ENCODE data around the gene LMF2.

The LMF2 gene

GRCh38 chr22:50505276-50505775 is 2.2 kb downstream of the LMF2 start:
- no peak for DNase-seq (ENCODE audit: low read depth in 2 of 2, low spot score in 1 of 2)

DNA sequence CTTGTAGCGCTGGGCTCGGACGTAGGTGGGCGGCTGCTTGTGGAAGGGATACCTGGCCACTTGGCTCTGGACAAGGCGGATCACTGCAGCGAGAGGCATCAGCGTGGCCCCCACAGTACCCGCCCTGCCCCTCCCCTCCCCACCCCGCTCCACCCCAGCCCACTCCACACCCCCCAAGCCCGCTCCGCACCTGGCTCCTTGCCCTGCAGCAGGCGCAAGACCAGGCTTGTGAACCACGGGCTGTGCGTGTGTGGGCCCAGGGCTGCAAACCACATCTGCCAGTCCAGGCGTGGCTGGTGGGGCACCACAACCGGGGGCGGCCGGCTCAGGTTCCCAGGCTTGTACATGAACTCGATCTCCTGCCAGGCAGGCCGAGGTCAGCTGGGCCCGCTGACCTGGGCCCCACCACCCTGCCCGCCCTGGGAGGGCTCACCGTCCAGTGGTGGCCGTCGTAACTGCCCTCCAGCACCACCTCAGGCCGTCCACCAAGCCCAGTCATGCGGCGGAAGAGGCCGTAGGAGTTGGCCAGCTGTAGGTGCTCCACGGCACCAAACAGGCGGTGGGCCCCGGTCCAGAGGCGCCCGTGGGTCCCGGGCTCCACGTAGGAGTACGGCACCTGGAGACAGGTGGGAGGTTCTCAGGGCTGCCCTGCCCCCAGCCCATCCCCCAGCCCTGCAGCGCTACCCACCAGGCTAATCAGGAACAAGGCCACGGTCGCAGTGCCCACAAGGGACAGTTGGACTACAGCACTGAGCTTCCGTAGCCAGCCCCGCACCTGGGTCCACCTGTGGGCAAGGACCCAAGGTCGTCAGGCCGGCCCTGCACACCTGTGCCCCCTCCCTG is 2.9 kb downstream of the LMF2 start:
- DNase-seq (ENCODE audit: low read depth in 2 of 2, low spot score in 1 of 2): no peak

- DNase-seq (ENCODE audit: low read depth in 2 of 2, low spot score in 1 of 2): no peak
These were observed 3.9 kb downstream of the LMF2 start for GRCh38 chr22:50503475-50504145.

DNA sequence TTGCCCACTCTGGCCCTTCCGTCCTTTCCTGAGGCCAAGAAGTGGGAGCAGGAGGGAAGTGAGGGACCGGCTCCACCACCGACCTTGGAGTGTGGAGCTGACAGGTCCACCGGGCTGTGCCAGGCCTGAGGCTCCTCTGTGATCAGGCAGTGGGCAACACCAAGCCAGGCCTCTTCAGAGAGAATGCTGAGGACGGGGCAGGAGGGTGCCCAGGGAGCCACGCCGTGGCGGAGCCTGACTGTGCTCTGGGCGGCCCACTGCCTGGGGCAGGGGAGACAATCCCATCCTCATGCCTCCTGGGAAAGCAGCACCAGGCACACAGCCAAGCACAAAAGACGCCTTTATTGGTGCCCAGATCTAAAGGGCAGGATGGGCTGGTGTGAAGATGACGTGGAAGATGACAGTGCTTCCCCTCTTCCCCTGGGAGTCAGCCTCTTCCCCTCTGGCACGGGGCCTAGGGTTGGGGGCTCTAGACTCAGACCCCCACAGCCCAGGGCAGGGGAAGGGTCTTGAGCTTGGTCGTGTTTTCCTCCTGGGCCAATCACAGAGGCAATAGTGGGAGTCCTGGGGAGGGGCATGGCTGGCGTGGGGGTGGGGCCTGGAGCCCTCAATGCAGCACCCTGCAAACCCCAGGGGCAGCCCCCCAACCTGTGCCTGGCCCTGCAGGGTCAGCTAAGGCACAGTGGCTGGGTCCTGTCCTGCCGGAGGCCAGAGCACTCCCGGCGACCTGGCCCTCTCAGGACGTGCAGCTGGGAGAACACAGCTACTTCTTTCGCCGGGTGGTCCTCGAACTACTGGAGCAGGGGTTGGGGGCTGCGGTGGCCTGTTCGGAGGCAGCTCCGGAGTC is 4.7 kb downstream of the LMF2 start:
- DNase-seq (ENCODE audit: low read depth in 2 of 2, low spot score in 1 of 2): no peak

- no peak for DNase-seq (ENCODE audit: low read depth in 2 of 2, low spot score in 1 of 2)
These were observed 5.4 kb downstream of the LMF2 start for GRCh38 chr22:50502096-50502495.

GRCh38 chr22:50500452-50500851 is 7.0 kb downstream of the LMF2 start:
- DNase-seq (ENCODE audit: low read depth in 2 of 2, low spot score in 1 of 2): no peak

DNA sequence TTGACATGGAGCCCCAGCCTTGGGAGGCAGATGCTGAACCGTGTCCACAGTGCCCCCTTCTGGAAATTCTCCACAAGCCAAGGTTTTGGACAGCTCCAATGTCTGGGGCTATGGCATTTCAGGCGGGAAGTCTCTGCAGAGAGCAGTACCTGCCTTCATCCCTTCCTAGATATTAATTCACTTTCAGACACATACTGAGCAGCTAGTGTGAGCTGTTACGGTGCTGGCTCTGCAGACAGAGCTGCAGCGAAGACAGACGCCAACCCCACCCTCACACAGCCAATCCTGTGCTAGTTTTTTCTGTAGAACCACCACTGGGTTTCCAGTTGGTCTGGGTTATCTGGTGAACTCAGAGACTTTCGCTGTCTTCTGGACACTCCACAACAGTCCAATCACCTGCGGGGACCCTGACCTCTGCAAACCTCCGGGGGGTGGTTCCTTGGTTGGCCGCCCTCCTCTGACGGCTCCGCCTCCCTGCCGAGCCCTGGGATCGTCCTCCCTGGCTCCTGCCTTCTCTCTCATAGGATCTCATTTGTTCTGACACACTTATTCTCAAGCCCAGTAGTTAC is 9.1 kb downstream of the LMF2 start:
- peak in 1 of 2 donors; percentile 52 for DNase-seq (ENCODE audit: low read depth in 2 of 2, low spot score in 1 of 2)

- DNase-seq (ENCODE audit: low read depth in 2 of 2, low spot score in 1 of 2): no peak
These were observed 10.4 kb downstream of the LMF2 start for GRCh38 chr22:50497093-50497492.

GRCh38 chr22:50490531-50491308 is 16.8 kb downstream of the LMF2 start:
- no peak for DNase-seq (ENCODE audit: low read depth in 2 of 2, low spot score in 1 of 2)

- no peak for DNase-seq (ENCODE audit: low read depth in 2 of 2, low spot score in 1 of 2)
These were observed 17.9 kb downstream of the LMF2 start for GRCh38 chr22:50489363-50490243.

- DNase-seq (ENCODE audit: low read depth in 2 of 2, low spot score in 1 of 2): no peak
These were observed 18.6 kb downstream of the LMF2 start for GRCh38 chr22:50488886-50489285.

DNA sequence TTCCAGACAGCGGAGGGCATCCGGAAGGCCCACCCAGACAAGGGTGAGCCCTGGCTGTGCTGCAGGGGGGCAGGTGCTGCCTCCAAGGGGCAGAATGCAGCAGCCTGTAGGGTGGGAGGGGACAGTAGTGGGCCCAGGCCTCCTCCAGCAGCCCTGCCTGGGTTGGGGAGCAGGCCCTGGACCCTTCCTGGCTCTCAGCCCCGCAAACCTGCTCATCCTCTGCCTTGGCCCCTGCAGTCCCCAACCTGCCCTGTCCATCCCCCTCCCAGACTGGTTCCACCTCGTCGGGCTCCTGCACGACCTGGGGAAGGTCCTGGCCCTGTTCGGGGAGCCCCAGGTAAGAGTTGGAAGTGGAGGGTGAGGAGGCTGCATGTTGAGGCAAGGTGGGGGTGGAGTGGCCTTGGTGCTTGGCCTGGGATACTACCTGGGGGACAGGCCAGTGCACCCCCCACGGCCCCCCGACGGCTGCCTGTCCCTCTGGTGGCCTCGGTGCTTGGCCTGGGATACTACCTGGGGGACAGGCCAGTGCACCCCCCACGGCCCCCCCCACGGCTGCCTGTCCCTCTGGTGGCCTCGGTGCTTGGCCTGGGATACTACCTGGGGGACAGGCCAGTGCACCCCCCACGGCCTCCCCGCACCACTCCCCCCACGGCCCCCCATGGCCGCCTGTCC is 19.4 kb downstream of the LMF2 start:
- no peak for DNase-seq (ENCODE audit: low read depth in 2 of 2, low spot score in 1 of 2)

GRCh38 chr22:50487290-50488005 is 20.1 kb downstream of the LMF2 start:
- DNase-seq (ENCODE audit: low read depth in 2 of 2, low spot score in 1 of 2): no peak

DNA sequence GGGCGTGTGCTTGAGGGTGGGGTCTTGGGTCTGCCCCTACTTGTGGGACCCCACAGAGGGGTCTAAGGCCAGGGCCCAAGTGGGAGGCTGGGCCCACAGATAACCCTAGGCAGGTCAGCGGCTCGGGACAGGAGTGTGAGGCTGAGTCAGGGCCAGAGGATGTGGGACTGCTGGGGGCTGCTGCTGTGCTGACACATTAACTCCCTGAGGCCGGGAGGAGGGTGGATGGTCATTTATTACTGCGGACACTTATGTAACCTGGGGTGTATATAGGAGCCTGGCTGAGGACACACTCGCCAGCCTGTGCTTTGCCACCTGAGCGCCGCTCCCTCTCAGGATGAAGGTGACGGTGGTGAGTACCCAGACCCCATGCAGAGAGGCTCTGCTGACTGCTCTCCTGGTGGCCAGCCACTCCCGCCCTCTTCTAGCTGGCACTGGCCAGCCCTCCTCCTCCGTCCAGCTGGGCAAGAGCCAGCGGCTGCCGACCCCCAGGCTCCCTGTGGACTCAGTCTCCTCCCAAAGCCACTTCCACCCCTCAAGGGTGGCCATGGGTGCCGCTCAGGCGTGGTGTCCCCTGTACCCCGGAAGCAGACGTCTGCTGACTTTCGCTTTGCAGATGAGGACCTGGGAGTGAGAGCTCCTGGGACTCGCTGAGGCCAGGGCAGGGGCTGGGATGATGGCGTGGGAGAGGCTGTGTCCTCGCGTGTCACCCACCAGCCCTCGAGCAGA is 20.8 kb downstream of the LMF2 start, which contains the start of gene MIOX:
MIOX (plus strand) TSS at position 299 of the 729 bp plus-strand sequence; CDS start at position 338, 39 bp downstream.
- no peak for DNase-seq (ENCODE audit: low read depth in 2 of 2, low spot score in 1 of 2)

DNA sequence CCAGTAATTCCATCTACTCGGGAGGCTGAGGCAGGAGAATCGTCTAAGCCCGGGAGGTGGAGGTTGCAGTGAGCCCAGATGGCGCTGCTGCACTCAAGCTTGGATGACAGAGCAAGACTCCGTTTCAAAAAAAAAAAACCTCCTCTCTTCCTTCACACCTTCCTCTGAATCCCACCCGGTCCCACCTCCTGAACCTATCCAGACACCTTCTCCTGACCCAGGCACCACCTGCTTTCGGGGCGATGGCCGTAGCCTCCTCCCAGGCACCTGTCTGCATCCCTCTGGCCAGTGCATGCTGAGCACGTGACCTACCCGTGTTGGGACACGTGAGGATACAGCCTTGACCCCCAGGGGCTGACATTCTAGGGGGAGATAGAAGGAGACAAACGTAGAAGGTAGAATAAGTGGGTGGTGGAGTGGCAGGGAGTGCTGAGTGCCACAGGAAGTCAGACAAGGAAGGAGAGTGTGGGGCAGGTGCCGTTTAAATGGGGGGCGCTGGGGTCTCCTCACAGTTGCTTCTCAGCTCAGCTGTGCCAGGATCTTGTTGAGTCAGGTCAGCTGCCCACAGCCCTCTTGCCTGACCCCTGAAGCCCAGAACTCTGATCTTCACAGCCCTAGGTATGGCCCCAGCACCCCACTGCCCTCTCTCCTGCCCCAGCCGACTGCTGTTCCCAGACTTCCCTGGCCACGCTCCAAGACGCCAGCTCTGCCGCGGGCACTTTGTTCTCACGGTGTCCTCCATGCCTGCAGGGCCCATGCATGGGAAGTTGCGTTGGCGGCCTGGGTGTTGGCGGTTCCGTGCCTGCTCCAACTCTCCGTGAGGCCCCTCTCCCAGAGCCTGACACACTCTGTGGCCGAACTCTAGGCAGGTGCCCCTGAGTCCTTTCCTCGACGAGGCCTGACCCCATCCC is 22.0 kb downstream of the LMF2 start:
- no peak for DNase-seq (ENCODE audit: low read depth in 2 of 2, low spot score in 1 of 2)

All from stimulated activated CD8-positive, alpha-beta memory T cell treated with anti-CD3 and anti-CD28 coated beads, Interleukin-4, amount 100 ng/mL, for 1 hour (primary cell).